GM19023 (cell line): Measurements from ENCODE around the gene CDH9.
"Not testable (repeated sequence)": the region's sequence is repeated elsewhere in the genome, so short reads cannot be mapped to it uniquely, and the experiment has no call there.

Experiments
- ATAC-seq: cut with Tn5 transposase; IDR thresholded peaks from one replicate; pipeline ENCODE4 v1.9.1; 2021; ENCODE audit warnings: mild to moderate bottlenecking, moderate library complexity; ENCODE audit not compliant: unreplicated experiment

Gene CDH9

GRCh38 chr5:26959290-26959689 is 79.1 kb downstream of the CDH9 start:
- no peak for ATAC-seq

- ATAC-seq: no peak
Observed at GRCh38 chr5:26955161-26955560, 83.2 kb downstream of the CDH9 start.

- ATAC-seq: no peak
Observed at GRCh38 chr5:26948921-26949320, 89.5 kb downstream of the CDH9 start.

- ATAC-seq: no peak
Observed at GRCh38 chr5:26945901-26946300, 92.5 kb downstream of the CDH9 start.

GRCh38 chr5:26942481-26942880 is 95.9 kb downstream of the CDH9 start:
- ATAC-seq: no peak

GRCh38 chr5:26940994-26941393 is 97.4 kb downstream of the CDH9 start:
- no peak for ATAC-seq

GRCh38 chr5:26932238-26932637 is 106.1 kb downstream of the CDH9 start:
- ATAC-seq: no peak

GRCh38 chr5:26921439-26921838 is 116.9 kb downstream of the CDH9 start:
- no peak for ATAC-seq

- ATAC-seq: no peak
Observed at GRCh38 chr5:26903469-26903868, 134.9 kb downstream of the CDH9 start.

- ATAC-seq: no peak
Observed at GRCh38 chr5:26894719-26895263, 143.6 kb downstream of the CDH9 start.

GRCh38 chr5:26893078-26893477 is 145.3 kb downstream of the CDH9 start:
- ATAC-seq: no peak

- no peak for ATAC-seq
Observed at GRCh38 chr5:26889815-26890214, 148.6 kb downstream of the CDH9 start.

GRCh38 chr5:26884481-26884880 is 153.9 kb downstream of the CDH9 start:
- ATAC-seq: no peak

- ATAC-seq: no peak
Observed at GRCh38 chr5:26883375-26883774, 155.0 kb downstream of the CDH9 start.

GRCh38 chr5:26881901-26882300 is 156.5 kb downstream of the CDH9 start:
- ATAC-seq: no peak

- no peak for ATAC-seq
Observed at GRCh38 chr5:26877154-26877553, 161.2 kb downstream of the CDH9 start.

- ATAC-seq: no peak
Observed at GRCh38 chr5:26872337-26872736, 166.0 kb downstream of the CDH9 start.

GRCh38 chr5:26869781-26870180 is 168.6 kb downstream of the CDH9 start:
- no peak for ATAC-seq

GRCh38 chr5:26868504-26868903 is 169.9 kb downstream of the CDH9 start:
- no peak for ATAC-seq

GRCh38 chr5:26864061-26864460 is 174.3 kb downstream of the CDH9 start:
- no peak for ATAC-seq

GRCh38 chr5:26856238-26856637 is 182.1 kb downstream of the CDH9 start:
- ATAC-seq: no peak

GRCh38 chr5:26852450-26852849 is 185.9 kb downstream of the CDH9 start:
- not testable (repeated sequence) for ATAC-seq

- no peak for ATAC-seq
Observed at GRCh38 chr5:26847041-26847736, 191.2 kb downstream of the CDH9 start.
